Hematopoietic multipotent progenitor cell treated with erythropoietin and hydrocortisone succinate and interleukin-3 and kit ligand, for 17 days (in vitro differentiated cells): ENCODE results near the gene IPO13.

Experiments
- DNase-seq: peaks from one replicate; pipeline ENCODE4 v3.0.0-alpha.2; 2015; ENCODE audit warnings: low spot score

IPO13 gene

GRCh38 chr1:43931711-43932660 lies 14.8 kb upstream of the IPO13 start:
- no peak for DNase-seq

DNA sequence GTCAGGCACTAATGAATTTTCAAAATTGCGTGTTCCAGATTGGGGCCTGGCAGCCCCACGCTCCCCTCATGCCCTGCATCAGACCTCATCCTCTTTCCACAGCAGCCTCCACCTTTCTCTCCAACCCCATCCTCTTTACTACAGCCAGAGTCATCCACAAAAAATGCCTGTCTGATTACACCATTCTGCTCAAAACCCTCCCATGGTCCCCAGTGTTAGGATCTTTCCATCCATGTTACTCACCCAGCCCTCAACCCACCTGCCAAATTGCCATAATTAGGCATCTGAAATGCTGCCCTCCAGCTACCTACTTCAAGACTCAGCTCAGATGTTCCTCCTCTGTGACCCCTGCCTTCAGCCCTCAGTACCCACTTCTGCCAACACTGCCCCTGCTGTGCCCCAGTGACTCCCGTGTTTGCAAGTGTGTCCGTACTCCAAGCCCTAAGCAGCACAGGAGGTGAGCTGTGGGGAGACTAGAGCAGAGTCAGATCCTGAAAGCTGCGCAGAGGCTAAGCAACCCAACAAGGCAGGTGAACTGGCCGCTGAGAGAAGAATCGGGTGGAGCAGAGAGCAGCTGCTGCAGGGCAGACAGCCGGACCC lies 13.9 kb upstream of the IPO13 start:
- DNase-seq: no peak

DNA sequence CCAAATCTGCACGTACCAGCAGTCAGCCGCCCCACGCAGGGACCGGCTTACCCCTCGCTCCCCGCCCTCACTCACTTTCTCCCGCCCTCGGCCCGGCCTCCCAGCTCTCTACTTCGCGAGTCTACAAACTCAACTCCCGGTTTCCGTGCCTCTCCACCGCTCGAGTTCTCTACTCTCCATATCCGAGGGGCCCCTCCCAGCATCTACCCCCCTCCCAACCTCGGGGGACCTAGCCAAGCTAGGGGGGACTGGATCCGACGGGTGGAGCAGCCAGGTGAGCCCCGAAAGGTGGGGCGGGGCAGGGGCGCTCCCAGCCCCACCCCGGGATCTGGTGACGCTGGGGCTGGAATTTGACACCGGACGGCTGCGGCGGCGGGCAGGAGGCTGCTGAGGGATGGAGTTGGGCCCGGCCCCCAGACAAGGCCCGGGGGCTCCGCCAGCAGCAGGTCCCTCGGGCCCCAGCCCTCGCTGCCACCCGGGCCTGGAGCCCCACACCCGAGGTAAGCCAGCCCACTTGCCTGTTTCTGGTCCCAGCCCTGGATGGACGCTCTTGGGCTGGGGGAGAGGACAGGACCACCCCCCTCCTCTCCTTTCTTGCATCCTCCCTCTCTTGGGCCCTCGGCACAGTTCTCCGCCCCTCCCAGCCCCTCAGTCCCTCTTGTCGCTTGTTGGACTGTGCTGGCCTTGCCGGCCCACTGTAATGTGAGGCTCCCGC lies 13.2 kb upstream of the IPO13 start, which contains the start of gene ARTN:
TSS of gene ARTN (plus strand) at position 416 of the 715 bp plus-strand sequence. CDS start 1,856 bp downstream, outside the sequence.
- no peak for DNase-seq

- DNase-seq: peak; percentile 71
These were observed 12.4 kb upstream of the IPO13 start for GRCh38 chr1:43934101-43934985.

- no peak for DNase-seq
These were observed 11.8 kb upstream of the IPO13 start for GRCh38 chr1:43934986-43935324.

- no peak for DNase-seq
These were observed 10.9 kb upstream of the IPO13 start for GRCh38 chr1:43935711-43936427.

- no peak for DNase-seq
These were observed 10.2 kb upstream of the IPO13 start for GRCh38 chr1:43936431-43937151.

DNA sequence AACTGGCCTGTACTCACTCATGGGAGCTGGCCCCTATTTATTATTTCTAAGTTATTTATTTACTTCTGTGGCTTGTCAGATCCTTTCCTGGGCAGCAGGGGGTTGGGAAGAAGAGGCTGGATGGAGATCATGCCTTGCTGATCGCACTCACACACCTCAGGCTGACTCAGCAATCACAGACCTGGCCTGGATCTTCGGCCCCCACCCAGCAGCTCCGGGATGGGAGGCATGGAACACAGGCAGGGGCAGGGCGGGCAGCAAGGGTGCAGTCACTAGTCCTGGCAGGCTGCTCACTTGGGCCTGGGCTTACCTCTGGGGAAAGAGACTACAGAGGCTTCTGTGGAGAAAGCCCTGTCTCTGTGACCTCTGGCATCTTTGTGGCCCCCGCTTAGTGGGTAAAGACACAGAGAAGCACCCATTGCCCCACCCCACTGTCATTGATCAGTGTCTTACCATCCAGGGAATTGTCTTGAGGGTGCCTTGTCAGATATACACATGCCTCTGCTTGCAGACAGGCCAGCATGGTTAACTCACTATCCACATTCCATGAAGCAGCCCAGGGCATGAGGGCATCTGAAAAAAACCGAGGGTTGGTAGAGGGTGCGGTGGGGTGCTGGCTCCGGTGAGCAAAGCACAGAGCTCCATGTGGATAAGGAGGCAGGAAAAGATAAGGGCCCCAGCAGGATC lies 9.4 kb upstream of the IPO13 start:
- no peak for DNase-seq

DNA sequence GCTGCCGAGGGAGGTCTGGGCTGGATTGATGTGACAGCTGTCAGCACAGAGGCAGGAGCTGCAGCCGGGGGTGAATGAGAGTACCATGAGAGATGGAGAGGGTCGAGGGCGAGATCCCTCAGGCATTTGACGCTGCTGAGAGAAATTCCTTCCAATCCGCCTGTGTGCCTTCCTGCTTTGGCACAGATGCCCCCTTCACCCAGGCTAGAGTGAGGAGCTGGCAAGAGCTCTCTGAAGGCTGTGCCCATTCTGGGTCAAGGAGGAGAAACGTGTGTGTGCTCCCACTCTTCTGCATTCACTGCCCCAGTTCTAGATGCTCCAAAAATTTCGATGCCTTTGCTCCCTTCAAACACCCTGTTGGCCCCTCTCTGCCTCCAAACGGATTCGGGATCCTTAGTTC lies 8.4 kb upstream of the IPO13 start:
- no peak for DNase-seq

GRCh38 chr1:43938892-43939587 lies 7.7 kb upstream of the IPO13 start:
- DNase-seq: no peak

DNA sequence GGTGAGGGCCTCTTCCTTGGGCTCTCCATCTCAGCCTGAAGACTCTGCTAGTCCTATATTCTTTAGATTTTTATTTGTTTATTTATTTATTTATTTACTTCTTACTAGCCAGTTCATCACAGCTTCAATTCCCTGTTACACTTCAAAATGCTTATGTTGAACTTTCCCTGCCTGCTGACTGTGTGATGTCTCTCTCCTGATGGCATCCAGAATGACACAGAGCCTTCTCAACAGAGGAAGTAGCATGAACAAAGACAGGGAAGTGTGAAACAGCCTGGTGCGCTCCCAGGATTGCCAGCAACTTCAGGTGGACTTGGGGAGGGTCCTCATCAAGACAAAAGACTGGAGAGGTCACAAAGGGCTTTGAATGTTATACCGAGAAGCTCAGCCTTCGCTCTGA lies 4.3 kb upstream of the IPO13 start:
- no peak for DNase-seq

GRCh38 chr1:43944860-43945259 lies 1.9 kb upstream of the IPO13 start:
- no peak for DNase-seq

DNA sequence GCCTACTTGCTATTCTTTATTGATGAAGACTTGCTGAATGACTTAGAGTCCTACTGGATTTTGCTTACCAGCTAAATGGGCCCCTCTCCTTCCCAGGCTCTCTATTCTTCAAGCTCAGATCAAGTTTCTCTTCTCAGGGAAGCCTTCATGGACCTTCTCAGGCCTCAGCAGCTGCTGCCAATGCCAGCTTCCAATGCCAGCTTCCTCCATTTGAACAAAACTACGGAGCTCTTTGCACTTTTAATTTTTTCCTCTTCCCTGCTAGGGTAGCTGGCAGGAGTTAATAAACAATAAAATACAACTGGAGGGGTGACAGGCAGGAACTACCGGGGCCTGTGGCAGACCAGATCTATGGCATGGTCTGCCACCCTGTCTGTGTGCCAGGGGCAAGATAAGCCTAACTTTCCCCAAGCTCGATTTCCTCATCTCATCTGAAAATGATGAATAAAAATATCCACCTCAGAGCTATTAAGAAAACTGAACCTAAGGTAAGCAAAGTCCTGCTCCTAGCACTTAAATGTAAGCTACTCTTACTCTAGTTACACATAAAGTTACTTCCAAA lies 995 bp upstream of the IPO13 start:
- DNase-seq: no peak

DNA sequence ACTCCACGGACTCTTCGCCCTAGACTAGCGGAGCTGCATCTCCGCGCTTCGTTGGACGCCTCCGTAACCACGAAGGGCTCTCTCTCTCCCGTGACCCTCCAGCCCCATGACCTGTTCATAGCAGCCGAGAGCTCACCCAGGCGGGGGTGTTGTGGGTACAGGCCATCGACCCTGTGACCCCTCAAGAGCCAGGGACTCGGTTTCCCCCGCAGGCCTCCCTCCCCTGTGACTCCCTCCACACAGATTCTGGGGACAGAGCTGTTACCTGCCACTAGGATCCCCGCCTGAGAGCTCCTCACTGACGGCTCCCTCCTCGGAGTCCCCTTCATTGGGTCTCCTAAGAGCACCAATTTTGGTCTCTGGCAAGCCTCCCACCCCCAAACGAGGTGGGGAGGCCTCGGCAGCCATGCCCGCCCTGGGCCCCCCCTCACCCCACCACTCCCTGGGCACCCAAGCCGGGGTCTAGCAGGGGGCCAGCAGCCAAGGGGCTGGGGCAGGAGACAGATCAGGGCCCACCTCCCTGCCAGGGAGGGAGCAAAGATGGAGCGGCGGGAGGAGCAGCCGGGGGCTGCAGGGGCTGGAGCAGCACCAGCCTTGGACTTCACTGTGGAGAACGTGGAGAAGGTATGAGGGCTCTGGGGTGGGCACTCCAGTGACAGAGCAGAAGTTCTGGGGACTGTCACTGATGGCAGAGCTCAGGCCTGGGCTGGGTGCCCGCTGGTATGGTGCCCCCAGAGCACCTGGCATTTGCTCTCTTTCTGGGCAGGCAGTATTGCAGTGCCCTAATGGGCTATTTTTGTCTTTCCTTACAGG lies 517 bp downstream of the IPO13 start:
- DNase-seq: no peak

GRCh38 chr1:43947874-43948437 lies 1.2 kb downstream of the IPO13 start:
- no peak for DNase-seq

DNA sequence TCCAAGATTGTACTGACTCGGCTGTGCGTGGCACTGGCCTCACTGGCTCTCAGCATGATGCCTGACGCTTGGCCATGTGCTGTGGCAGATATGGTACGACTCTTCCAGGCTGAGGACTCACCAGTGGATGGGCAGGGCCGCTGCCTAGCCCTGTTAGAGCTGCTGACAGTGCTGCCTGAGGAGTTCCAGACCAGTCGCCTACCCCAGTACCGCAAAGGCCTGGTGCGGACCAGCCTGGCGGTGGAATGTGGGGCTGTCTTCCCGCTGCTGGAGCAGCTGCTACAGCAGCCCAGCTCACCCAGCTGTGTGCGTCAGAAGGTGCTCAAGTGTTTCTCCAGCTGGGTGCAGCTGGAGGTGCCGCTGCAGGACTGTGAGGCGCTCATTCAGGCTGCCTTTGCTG lies 2.9 kb downstream of the IPO13 start:
- no peak for DNase-seq
